Astrocyte (in vitro differentiated cells and primary cell): Measurements from ENCODE around the gene CCN6. TPM values are rescaled to one million over a fixed set of nuclear protein-coding genes. Genes with fewer than 3 reads are reported as not detected.
A peak's percentile ranks its signal among the peaks of the same experiment; 100 is the strongest.

Experiments used
- DNase-seq: peaks from one replicate; pipeline ENCODE4 v3.0.0-alpha.2; 2010; ENCODE audit warnings: low read depth
- FAIRE-seq: peaks from 2 replicates; lab custom pipeline; 2011; peaks lifted over from hg19 to GRCh38; lab: Jason Lieb, UNC
- H2AFZ ChIP-seq: 2 replicates; pipeline ENCODE4 v1.6.0; 2012; ENCODE audit warnings: low read depth, low read length, inconsistent platforms
- H3K27ac ChIP-seq: 2 replicates; pipeline ENCODE4 v1.5.1; 2011; ENCODE audit warnings: low read depth, low read length, inconsistent platforms
- H3K27me3 ChIP-seq: 2 replicates; pipeline ENCODE4 v1.6.0; 2011; ENCODE audit warnings: low read length, inconsistent platforms; ENCODE audit not compliant: insufficient read depth
- H3K36me3 ChIP-seq: 2 replicates; pipeline ENCODE4 v1.5.1; 2011; ENCODE audit warnings: low read length, inconsistent platforms; ENCODE audit not compliant: insufficient read depth
- H3K4me1 ChIP-seq: 2 replicates; pipeline ENCODE4 v1.5.1; 2011; ENCODE audit warnings: low read length, inconsistent platforms; ENCODE audit not compliant: insufficient read depth
- H3K4me2 ChIP-seq: 2 replicates; pipeline ENCODE4 v1.6.0; 2012; ENCODE audit warnings: low read length, inconsistent platforms
- H3K4me3 ChIP-seq: 2 replicates; pipeline ENCODE4 v1.5.1; 2011; ENCODE audit warnings: low read depth, mild to moderate bottlenecking, low read length, inconsistent platforms; ENCODE audit not compliant: insufficient read depth
- H3K79me2 ChIP-seq: 2 replicates; pipeline ENCODE4 v1.6.0; 2012; ENCODE audit warnings: mild to moderate bottlenecking, low read length, inconsistent platforms; ENCODE audit not compliant: insufficient read depth
- H3K9ac ChIP-seq: 2 replicates; pipeline ENCODE4 v1.6.0; 2012; ENCODE audit warnings: mild to moderate bottlenecking, low read length, inconsistent platforms
- H3K9me3 ChIP-seq: 2 replicates; pipeline ENCODE4 v1.5.1; 2012; ENCODE audit warnings: low read depth, mild to moderate bottlenecking, low read length, inconsistent platforms; ENCODE audit not compliant: insufficient read depth
- H4K20me1 ChIP-seq: 2 replicates; pipeline ENCODE4 v1.6.0; 2012; ENCODE audit warnings: low read length, inconsistent platforms; ENCODE audit not compliant: insufficient read depth
- H3K27ac Mint-ChIP-seq: one replicate; pipeline ENCODE4 v1.8.0; 2021; ENCODE audit warnings: mild to moderate bottlenecking, mixed read lengths; ENCODE audit not compliant: unreplicated experiment
- H3K27me3 Mint-ChIP-seq: one replicate; pipeline ENCODE4 v1.8.0; 2021; ENCODE audit warnings: low read depth, mixed read lengths; ENCODE audit not compliant: unreplicated experiment
- H3K36me3 Mint-ChIP-seq: one replicate; pipeline ENCODE4 v1.8.0; 2021; ENCODE audit warnings: low read depth, mixed read lengths; ENCODE audit not compliant: unreplicated experiment
- H3K4me1 Mint-ChIP-seq: one replicate; pipeline ENCODE4 v1.8.0; 2021; ENCODE audit warnings: low read depth, mixed read lengths; ENCODE audit not compliant: unreplicated experiment
- H3K4me3 Mint-ChIP-seq: one replicate; pipeline ENCODE4 v1.8.0; 2021; ENCODE audit warnings: mild to moderate bottlenecking, moderate library complexity, mixed read lengths; ENCODE audit not compliant: unreplicated experiment
- H3K9me3 Mint-ChIP-seq: one replicate; pipeline ENCODE4 v1.8.0; 2021; ENCODE audit warnings: mild to moderate bottlenecking, mixed read lengths; ENCODE audit not compliant: unreplicated experiment
- CTCF ChIP-seq: IDR thresholded peaks from 2 replicates; pipeline ENCODE4 v1.5.1; 2011; ENCODE audit warnings: low read depth, mild to moderate bottlenecking, inconsistent platforms, low read length, moderate library complexity; ENCODE audit not compliant: insufficient read depth
- EZH2 ChIP-seq: IDR thresholded peaks from 2 replicates; pipeline ENCODE4 v1.6.1; 2012; ENCODE audit warnings: mild to moderate bottlenecking, low read length, inconsistent platforms; ENCODE audit not compliant: insufficient read depth
- total RNA-seq: library from RNA; stranded (reverse); gene quantifications from 2 replicates; pipeline ENCODE4 v1.2.1, GENCODE V29; 2021

Gene CCN6
- total RNA-seq, 1 donor from 2014 or later, result not detected

- TF ChIP-seq CTCF (no peak), EZH2 (no peak)
- H3K36me3 Mint-ChIP-seq, result no peaks in the 10 kb centered on the region
- Histone ChIP-seq H3K4me2 (peak overlapping the region; percentile 6), H3K27me3 (no peaks in the 10 kb centered on the region), H3K4me3 (no peak overlapping the region), H3K27ac (peak overlapping the region; percentile 3), H3K36me3 (peaks cover 27% of the 10 kb centered on the region), H3K4me1 (peaks cover 8% of the 10 kb centered on the region), H2AFZ (no peak overlapping the region), H3K79me2 (no peaks in the 10 kb centered on the region), H4K20me1 (no peaks in the 10 kb centered on the region), H3K9me3 (no peaks in the 10 kb centered on the region), H3K9ac (no peak overlapping the region)
- DNase-seq (peak; percentile 3), FAIRE-seq (no peak)
- H3K4me3 Mint-ChIP-seq, result no peak overlapping the region
- H3K4me1 Mint-ChIP-seq, result peaks cover 17% of the 10 kb centered on the region
- H3K9me3 Mint-ChIP-seq, result no peaks in the 10 kb centered on the region
- peak overlapping the region; percentile 91 for H3K27ac Mint-ChIP-seq
- H3K27me3 Mint-ChIP-seq, result no peaks in the 10 kb centered on the region
Measured at GRCh38 chr6:112118034-112118433, 64.1 kb downstream of the CCN6 start.

Other genes with a start within 250 kb of the CCN6 start
- gene FYN, start 180.7 kb upstream of the CCN6 start, total RNA-seq, result 167 and 168 TPM in 2 replicates
- 17.7 and 19.9 TPM in 2 replicates for gene TUBE1, start 33.4 kb downstream of the CCN6 start, total RNA-seq
- gene FAM229B, start 33.5 kb downstream of the CCN6 start, total RNA-seq, result 31.8 and 34.8 TPM in 2 replicates
- 2.0 and 5.0 TPM in 2 replicates for gene LAMA4, start 200.5 kb downstream of the CCN6 start, total RNA-seq